H9 (cell line): ENCODE measurements around the gene USP6NL. TPM values are rescaled to one million over a fixed set of nuclear protein-coding genes. Genes with fewer than 3 reads are reported as not detected.

Source experiments
- DNase-seq: peaks from one replicate; pipeline ENCODE4 v3.0.0-alpha.2; 2017
- H2AFZ ChIP-seq: one replicate; pipeline ENCODE4 v1.6.1; 2013; ENCODE audit warnings: mild to moderate bottlenecking, low read length, control low read depth, moderate library complexity
- H2AK5ac ChIP-seq: 2 replicates; pipeline ENCODE4 v1.6.1; 2013; ENCODE audit warnings: low read length, control low read depth, mixed read lengths; ENCODE audit not compliant: insufficient read length
- H2BK120ac ChIP-seq: one replicate; pipeline ENCODE4 v1.6.1; 2013; ENCODE audit warnings: low read depth, mild to moderate bottlenecking, low read length, control low read depth, inconsistent platforms; ENCODE audit not compliant: poor library complexity, severe bottlenecking
- H2BK12ac ChIP-seq: 2 replicates; pipeline ENCODE4 v1.6.1; 2013; ENCODE audit warnings: low read length, control low read depth, mixed read lengths, low read depth; ENCODE audit not compliant: insufficient read length
- H2BK15ac ChIP-seq: 2 replicates; pipeline ENCODE4 v1.6.1; 2013; ENCODE audit warnings: low read depth, low read length, control low read depth
- H2BK20ac ChIP-seq: one replicate; pipeline ENCODE4 v1.6.1; 2013; ENCODE audit warnings: low read depth, mild to moderate bottlenecking, low read length, control low read depth, inconsistent platforms; ENCODE audit not compliant: poor library complexity, severe bottlenecking
- H2BK5ac ChIP-seq: 2 replicates; pipeline ENCODE4 v1.6.1; 2013; ENCODE audit warnings: low read length, control low read depth, mixed read lengths; ENCODE audit not compliant: insufficient read length
- H3K14ac ChIP-seq: 2 replicates; pipeline ENCODE4 v1.6.1; 2013; ENCODE audit warnings: low read length, control low read depth; ENCODE audit not compliant: insufficient read depth
- H3K18ac ChIP-seq: 2 replicates; pipeline ENCODE4 v1.6.1; 2013; ENCODE audit warnings: low read depth, mild to moderate bottlenecking, mixed read lengths, low read length, control low read depth; ENCODE audit not compliant: insufficient read length
- H3K23ac ChIP-seq: 2 replicates; pipeline ENCODE4 v1.6.1; 2013; ENCODE audit warnings: low read length, control low read depth, mixed read lengths, low read depth; ENCODE audit not compliant: insufficient read length
- H3K23me2 ChIP-seq: 2 replicates; pipeline ENCODE4 v1.6.1; 2013; ENCODE audit warnings: low read depth, mild to moderate bottlenecking, mixed read lengths, low read length, control low read depth; ENCODE audit not compliant: insufficient read length, poor library complexity, severe bottlenecking
- H3K27ac ChIP-seq: 2 replicates; pipeline ENCODE4 v1.5.1; 2013; ENCODE audit warnings: low read length, control low read depth, mixed read lengths, low read depth; ENCODE audit not compliant: insufficient read length
- H3K27me3 ChIP-seq: 2 replicates; pipeline ENCODE4 v1.6.1; 2013; ENCODE audit warnings: low read length, control low read depth, inconsistent platforms; ENCODE audit not compliant: insufficient read depth
- H3K4ac ChIP-seq: 2 replicates; pipeline ENCODE4 v1.6.1; 2013; ENCODE audit warnings: low read depth, mild to moderate bottlenecking, control low read depth, inconsistent platforms, low read length, moderate library complexity
- H3K4me1 ChIP-seq: 2 replicates; pipeline ENCODE4 v1.6.1; 2013; ENCODE audit warnings: low read length, control low read depth, inconsistent platforms; ENCODE audit not compliant: insufficient read depth
- H3K4me2 ChIP-seq: 2 replicates; pipeline ENCODE4 v1.6.1; 2013; ENCODE audit warnings: low read length, control low read depth, mixed read lengths; ENCODE audit not compliant: insufficient read length, insufficient read depth
- H3K56ac ChIP-seq: 2 replicates; pipeline ENCODE4 v1.6.1; 2013; ENCODE audit warnings: low read depth, mild to moderate bottlenecking, mixed read lengths, low read length, control low read depth; ENCODE audit not compliant: insufficient read length
- H3K79me1 ChIP-seq: 2 replicates; pipeline ENCODE4 v1.6.1; 2013; ENCODE audit warnings: low read depth, mild to moderate bottlenecking, moderate library complexity, low read length, control low read depth, inconsistent platforms; ENCODE audit not compliant: insufficient read depth, poor library complexity, severe bottlenecking
- H3K79me2 ChIP-seq: 2 replicates; pipeline ENCODE4 v1.6.1; 2013; ENCODE audit warnings: low read length, control low read depth, inconsistent platforms; ENCODE audit not compliant: insufficient read depth
- H3K9ac ChIP-seq: 2 replicates; pipeline ENCODE4 v1.6.1; 2013; ENCODE audit warnings: low read length, control low read depth, mixed read lengths; ENCODE audit not compliant: insufficient read length; ENCODE audit errors: extremely low read depth
- H3K9me3 ChIP-seq: one replicate; pipeline ENCODE4 v1.6.1; 2013; ENCODE audit warnings: low read depth, low read length, inconsistent platforms; ENCODE audit not compliant: control insufficient read depth
- H3T11ph ChIP-seq: one replicate; pipeline ENCODE4 v1.6.1; 2013; ENCODE audit warnings: mild to moderate bottlenecking, low read length, control low read depth, inconsistent platforms
- H4K20me1 ChIP-seq: one replicate; pipeline ENCODE4 v1.6.1; 2013; ENCODE audit not compliant: control insufficient read depth, insufficient read length, insufficient read depth
- H4K5ac ChIP-seq: 2 replicates; pipeline ENCODE4 v1.6.1; 2013; ENCODE audit warnings: low read depth, mild to moderate bottlenecking, mixed read lengths, low read length, control low read depth; ENCODE audit not compliant: insufficient read length
- H4K8ac ChIP-seq: replicated peaks from 2 replicates; pipeline ENCODE4 v1.6.1; 2013; ENCODE audit warnings: low read length, control low read depth, mixed read lengths, low read depth; ENCODE audit not compliant: insufficient read length
- H4K91ac ChIP-seq: 2 replicates; pipeline ENCODE4 v1.6.1; 2013; ENCODE audit warnings: low read depth, mild to moderate bottlenecking, moderate library complexity, mixed read lengths, low read length, control low read depth; ENCODE audit not compliant: insufficient read length
- H3K27ac Mint-ChIP-seq, 3 experiments: 2 replicates in 2 of 3; 3 replicates in 1 of 3; pipeline ENCODE4 v1.8.0; 2020 to 2021; ENCODE audit warnings: mixed read lengths in 3 of 3, mild to moderate bottlenecking in 1 of 3, moderate library complexity in 1 of 3
- H3K27me3 Mint-ChIP-seq: 2 replicates; pipeline ENCODE4 v1.8.0; 2021; ENCODE audit warnings: low read depth, mild to moderate bottlenecking, moderate library complexity, mixed read lengths
- H3K36me3 Mint-ChIP-seq, 3 experiments: 2 replicates in 2 of 3; 3 replicates in 1 of 3; pipeline ENCODE4 v1.8.0; 2020 to 2021; ENCODE audit warnings: low read depth in 3 of 3, mixed read lengths in 3 of 3; ENCODE audit not compliant: insufficient read depth in 1 of 3
- H3K4me1 Mint-ChIP-seq, 2 experiments: 2 replicates each; pipeline ENCODE4 v1.8.0; 2020; ENCODE audit warnings: mixed read lengths in 2 of 2
- H3K4me3 Mint-ChIP-seq, 2 experiments: 2 replicates in 1 of 2; 3 replicates in 1 of 2; pipeline ENCODE4 v1.8.0; 2020 to 2021; ENCODE audit warnings: mild to moderate bottlenecking in 2 of 2, mixed read lengths in 2 of 2, moderate library complexity in 1 of 2
- H3K9me3 Mint-ChIP-seq, 2 experiments: 2 replicates in 1 of 2; 3 replicates in 1 of 2; pipeline ENCODE4 v1.8.0; 2020; ENCODE audit warnings: mild to moderate bottlenecking in 2 of 2, mixed read lengths in 2 of 2, moderate library complexity in 1 of 2
- WGBS: extraction: QIAGEN DNeasy Blood & Tissue Kit; methylation state at CpG from one replicate; pipeline ENCODE4 v1.1.7; 2013; ENCODE audit warnings: missing lambda C conversion rate, low lambda C conversion rate, mixed read lengths; ENCODE audit not compliant: insufficient read length; ENCODE audit errors: extremely low coverage; 5-methylcytosine and 5-hydroxymethylcytosine counted together
- total RNA-seq: library from RNA; stranded (reverse); gene quantifications from 2 replicates; pipeline ENCODE4 v1.2.1, GENCODE V29; 2021
- TF ChIP-seq, protein P1 (sequence below): fragments of 200-600 bp; sonication (generic); conservative IDR thresholded peaks from 3 replicates; pipeline ENCODE4 v1.8.0; 2021; ENCODE audit warnings: antibody characterized with exemption, mild to moderate bottlenecking

The USP6NL gene
- total RNA-seq, 1 experiment from 2014 or later: 28.3 TPM

DNA sequence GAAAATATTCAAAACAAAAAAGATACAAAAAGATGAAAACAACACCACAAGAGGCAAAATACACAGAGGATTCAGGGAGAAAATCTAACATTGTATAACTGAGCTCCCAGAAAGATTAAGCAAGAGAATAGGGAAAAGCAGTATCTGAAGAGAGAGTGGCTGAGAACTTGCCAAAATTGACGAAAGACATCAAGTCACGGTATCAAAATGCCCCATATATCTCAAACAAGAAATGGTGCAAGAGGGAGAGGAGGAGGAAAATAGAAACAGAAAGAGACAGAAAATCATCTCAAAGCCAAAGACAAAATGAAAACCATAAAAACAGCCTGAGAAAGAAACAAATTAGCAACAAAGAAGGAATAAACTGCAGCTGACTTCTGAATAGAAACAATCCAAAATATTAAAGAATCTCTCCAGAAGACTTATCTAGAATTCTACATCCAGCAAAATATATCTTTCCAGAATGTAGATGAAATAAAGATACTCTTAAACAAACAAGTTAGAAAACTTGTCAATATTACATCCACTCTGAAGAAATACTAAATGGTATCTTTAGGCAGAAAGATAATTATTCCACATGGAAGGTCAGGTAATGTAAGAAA is 5.5 kb downstream of the USP6NL start:
- no peak overlapping the region for H2BK20ac ChIP-seq
- no peaks in the 10 kb centered on the region for H4K20me1 ChIP-seq

More for the DNA sequence above, 5.5 kb downstream of the USP6NL start:
- Mint-ChIP-seq H3K36me3 (peaks cover 0 to 9% (median 2%) of the 10 kb centered on the region in 3 experiments; a peak in 3 of 7 replicates), H3K4me3 (no peak overlapping the region), H3K9me3 (no peaks in the 10 kb centered on the region), H3K27ac (0 out of 7 replicates have a peak overlapping the region, but pooled peaks of 2 of the 3 experiments have one; percentile 0 to 10), H3K27me3 (no peaks in the 10 kb centered on the region), H3K4me1 (peaks cover 51 to 55% of the 10 kb centered on the region in 2 experiments)
- H2BK15ac ChIP-seq: no peak overlapping the region
- H2AK5ac ChIP-seq: no peak overlapping the region
- peaks cover 3% of the 10 kb centered on the region for H3K79me1 ChIP-seq
- TF ChIP-seq, protein P1, sequence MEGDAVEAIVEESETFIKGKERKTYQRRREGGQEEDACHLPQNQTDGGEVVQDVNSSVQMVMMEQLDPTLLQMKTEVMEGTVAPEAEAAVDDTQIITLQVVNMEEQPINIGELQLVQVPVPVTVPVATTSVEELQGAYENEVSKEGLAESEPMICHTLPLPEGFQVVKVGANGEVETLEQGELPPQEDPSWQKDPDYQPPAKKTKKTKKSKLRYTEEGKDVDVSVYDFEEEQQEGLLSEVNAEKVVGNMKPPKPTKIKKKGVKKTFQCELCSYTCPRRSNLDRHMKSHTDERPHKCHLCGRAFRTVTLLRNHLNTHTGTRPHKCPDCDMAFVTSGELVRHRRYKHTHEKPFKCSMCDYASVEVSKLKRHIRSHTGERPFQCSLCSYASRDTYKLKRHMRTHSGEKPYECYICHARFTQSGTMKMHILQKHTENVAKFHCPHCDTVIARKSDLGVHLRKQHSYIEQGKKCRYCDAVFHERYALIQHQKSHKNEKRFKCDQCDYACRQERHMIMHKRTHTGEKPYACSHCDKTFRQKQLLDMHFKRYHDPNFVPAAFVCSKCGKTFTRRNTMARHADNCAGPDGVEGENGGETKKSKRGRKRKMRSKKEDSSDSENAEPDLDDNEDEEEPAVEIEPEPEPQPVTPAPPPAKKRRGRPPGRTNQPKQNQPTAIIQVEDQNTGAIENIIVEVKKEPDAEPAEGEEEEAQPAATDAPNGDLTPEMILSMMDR: no peak
- peaks cover 13% of the 10 kb centered on the region for H3K4me1 ChIP-seq
- H3T11ph ChIP-seq: no peak overlapping the region
- no peak overlapping the region for H3K4me2 ChIP-seq
- H3K18ac ChIP-seq: no peak overlapping the region
- no peak overlapping the region for H4K8ac ChIP-seq
- H3K27me3 ChIP-seq: no peaks in the 10 kb centered on the region
- no peak overlapping the region for H3K9ac ChIP-seq
- no peak overlapping the region for H3K27ac ChIP-seq
- no peaks in the 10 kb centered on the region for H3K9me3 ChIP-seq
- no peak overlapping the region for H3K4ac ChIP-seq
- H3K23me2 ChIP-seq: peaks cover 7% of the 10 kb centered on the region
- H3K23ac ChIP-seq: no peak overlapping the region
- H4K91ac ChIP-seq: no peak overlapping the region
- H3K14ac ChIP-seq: no peak overlapping the region
- H2BK5ac ChIP-seq: no peak overlapping the region
- WGBS: no CpG with 5 or more reads among the region's 2 CpGs
- no peak overlapping the region for H4K5ac ChIP-seq
- H3K79me2 ChIP-seq: peaks cover 45% of the 10 kb centered on the region; the same call in 1 of the 2 replicates
- H2BK12ac ChIP-seq: no peak overlapping the region
- no peak overlapping the region for H2BK120ac ChIP-seq
- H3K56ac ChIP-seq: no peak overlapping the region
- no peak overlapping the region for H2AFZ ChIP-seq
- DNase-seq: no peak
